GM19099 (cell line): Measurements from ENCODE around the gene RGS6.

Experiments
- POLR2A ChIP-seq: IDR thresholded peaks from 3 replicates; pipeline ENCODE4 v1.6.1; 2011; ENCODE audit warnings: low read depth; ENCODE audit not compliant: insufficient read length; ENCODE audit errors: extremely low read depth

RGS6 gene

GRCh38 chr14:72380456-72380855 lies 448.2 kb downstream of the RGS6 start:
- no peak for TF ChIP-seq POLR2A

GRCh38 chr14:72383865-72384264 lies 451.6 kb downstream of the RGS6 start:
- TF ChIP-seq POLR2A, result no peak

- no peak for TF ChIP-seq POLR2A
Observed at GRCh38 chr14:72387726-72388125, 455.5 kb downstream of the RGS6 start.

GRCh38 chr14:72389200-72389599 lies 457.0 kb downstream of the RGS6 start:
- no peak for TF ChIP-seq POLR2A

GRCh38 chr14:72401101-72401625 lies 468.9 kb downstream of the RGS6 start:
- TF ChIP-seq POLR2A, result no peak

- no peak for TF ChIP-seq POLR2A
Observed at GRCh38 chr14:72401632-72402376, 469.6 kb downstream of the RGS6 start.

- no peak for TF ChIP-seq POLR2A
Observed at GRCh38 chr14:72402377-72402772, 470.1 kb downstream of the RGS6 start.

- TF ChIP-seq POLR2A, result no peak
Observed at GRCh38 chr14:72404106-72404774, 472.0 kb downstream of the RGS6 start.

GRCh38 chr14:72404998-72405397 lies 472.8 kb downstream of the RGS6 start:
- no peak for TF ChIP-seq POLR2A

GRCh38 chr14:72408020-72408419 lies 475.8 kb downstream of the RGS6 start:
- TF ChIP-seq POLR2A, result no peak

- TF ChIP-seq POLR2A, result no peak
Observed at GRCh38 chr14:72409047-72409446, 476.8 kb downstream of the RGS6 start.

GRCh38 chr14:72416081-72416849 lies 484.0 kb downstream of the RGS6 start:
- TF ChIP-seq POLR2A, result no peak

- TF ChIP-seq POLR2A, result no peak
Observed at GRCh38 chr14:72416892-72417291, 484.7 kb downstream of the RGS6 start.

GRCh38 chr14:72418806-72419205 lies 486.6 kb downstream of the RGS6 start:
- TF ChIP-seq POLR2A, result no peak

GRCh38 chr14:72419226-72419775 lies 487.1 kb downstream of the RGS6 start:
- TF ChIP-seq POLR2A, result no peak
